Esophagus mucosa (tissue), 1 donor: ENCODE data around the gene TFEB. TPM values are rescaled to one million over a fixed set of nuclear protein-coding genes. Genes with fewer than 3 reads are reported as not detected.

ENCODE experiments used
- ATAC-seq: fragments of 200-7000 bp; cut with Tn5 transposase; one replicate; pipeline ENCODE4 v1.9.1; 2020
- total RNA-seq: library from RNA; stranded (reverse); gene quantifications from one replicate; pipeline ENCODE4 v1.2.4, GENCODE V29; 2023
- donor health status: DM: yes; HTN: yes; CAD: no.

TFEB gene
- total RNA-seq, 1 donor from 2014 or later, result 10.9 TPM

- no peak for ATAC-seq
These were observed 14.0 kb downstream of the TFEB start for GRCh38 chr6:41721414-41721813.

- ATAC-seq, result no peak
These were observed 14.6 kb downstream of the TFEB start for GRCh38 chr6:41720783-41721182.

DNA sequence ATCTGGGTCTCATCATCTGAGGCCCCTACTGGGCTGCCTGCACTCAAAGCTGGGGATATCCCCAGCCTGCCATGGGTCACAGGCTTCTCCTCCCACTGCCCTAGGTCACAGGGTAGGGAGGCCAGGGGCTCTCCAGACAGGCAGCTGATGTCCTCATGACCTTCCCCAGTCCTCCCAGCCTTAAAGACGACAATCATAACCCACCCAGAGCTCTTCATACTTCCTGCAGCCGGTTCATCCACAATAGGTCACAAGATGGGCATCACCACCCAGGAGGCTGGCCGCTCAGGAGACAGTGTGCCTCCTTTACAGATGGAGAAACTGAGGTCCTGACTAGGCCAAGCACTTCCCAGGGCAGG lies 15.2 kb downstream of the TFEB start:
- ATAC-seq, result no peak

- ATAC-seq, result no peak
These were observed 15.8 kb downstream of the TFEB start for GRCh38 chr6:41719436-41720261.

DNA sequence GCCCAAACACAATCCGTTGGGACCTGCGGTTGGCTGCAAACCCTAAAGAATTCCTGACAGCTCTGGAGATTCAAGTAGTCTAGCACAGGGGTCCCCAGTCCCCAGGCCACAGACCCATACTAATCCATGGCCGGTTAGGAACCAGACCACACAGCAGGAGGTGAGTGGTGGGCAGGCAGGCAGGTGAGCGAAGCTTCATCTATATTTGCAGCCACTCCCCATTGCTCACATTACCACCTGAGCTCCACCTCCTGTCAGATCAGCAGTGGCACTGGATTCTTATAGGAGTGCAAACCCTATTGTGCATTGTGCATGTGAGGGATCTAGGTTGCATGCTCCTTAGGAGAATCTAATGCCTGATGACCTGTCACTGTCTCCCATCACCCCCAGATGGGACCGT lies 16.6 kb downstream of the TFEB start:
- ATAC-seq, result no peak

- no peak for ATAC-seq
These were observed 18.0 kb downstream of the TFEB start for GRCh38 chr6:41717392-41717736.

DNA sequence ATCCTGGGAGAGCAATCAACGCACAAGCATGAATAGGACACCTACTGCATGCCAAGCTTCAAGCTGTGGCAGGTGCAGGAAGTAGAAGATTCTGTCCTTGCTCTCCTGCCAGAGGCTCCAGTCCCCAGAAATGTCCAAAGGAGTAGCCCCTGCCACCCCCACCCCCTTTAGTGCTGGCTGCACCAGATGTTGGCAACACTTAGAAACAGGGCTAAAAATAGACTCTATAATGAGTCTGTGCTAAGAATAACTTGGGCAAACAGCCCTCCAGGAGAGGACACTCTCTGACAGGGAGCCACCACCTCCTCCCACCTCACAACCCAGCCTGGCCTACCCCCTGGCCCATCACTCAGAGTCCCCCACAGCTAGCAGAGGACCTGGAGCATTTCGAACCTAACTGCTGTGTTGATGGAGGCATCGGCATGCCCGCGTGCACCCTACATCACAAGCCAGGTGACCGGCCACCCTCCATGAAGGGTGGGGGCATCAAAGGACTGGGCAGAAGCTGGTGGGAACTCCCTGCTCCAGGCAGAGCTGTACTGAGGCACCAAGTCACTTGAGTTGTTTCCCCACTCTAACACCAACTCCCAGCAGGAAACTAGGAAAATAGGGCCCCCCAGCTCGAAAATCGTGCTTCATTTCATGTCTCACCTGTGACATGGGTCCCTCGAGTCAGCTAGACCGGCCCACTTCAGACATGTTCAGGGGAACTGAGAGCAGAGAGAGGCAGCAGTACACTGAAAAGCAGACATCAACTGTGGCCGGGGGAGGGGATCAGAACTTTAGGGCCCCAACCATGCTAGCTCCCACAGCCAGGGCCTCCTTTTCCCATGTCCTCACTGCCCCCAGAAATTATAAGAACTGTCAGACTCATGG lies 18.7 kb downstream of the TFEB start:
- no peak for ATAC-seq

DNA sequence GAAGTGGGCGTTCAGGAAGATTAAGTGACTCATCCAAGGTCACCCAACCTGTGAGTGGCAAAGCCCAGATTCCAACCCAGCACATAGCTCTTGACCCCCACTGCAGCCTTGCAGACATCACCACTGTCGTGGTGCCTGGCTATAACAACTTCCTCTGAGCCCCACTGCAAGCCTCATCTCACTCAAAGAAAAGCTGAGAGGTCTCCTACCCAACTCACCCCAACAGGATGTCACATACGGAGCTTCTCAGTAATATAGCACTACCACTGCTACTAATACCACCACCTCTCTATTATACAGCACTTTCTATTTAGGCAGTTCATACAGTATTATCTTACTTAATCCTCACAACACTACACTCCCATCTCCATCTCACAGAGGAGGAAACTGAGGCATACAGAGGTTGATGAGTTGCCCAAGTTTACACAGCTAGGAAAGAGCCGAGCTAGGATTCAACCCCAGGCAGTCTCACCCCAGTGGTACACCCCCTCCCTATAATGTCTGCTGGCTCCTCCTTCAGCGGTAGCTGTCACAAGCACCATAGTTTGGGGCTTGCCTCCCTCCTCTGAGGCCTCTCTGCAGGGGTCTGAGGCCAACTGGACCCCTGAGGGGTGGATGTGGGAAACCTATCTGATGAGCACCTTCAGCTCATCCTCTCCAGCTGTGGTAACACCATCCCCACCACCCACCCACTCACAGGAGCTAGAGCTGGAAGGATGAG lies 19.5 kb downstream of the TFEB start:
- no peak for ATAC-seq

GRCh38 chr6:41714556-41715273 lies 20.7 kb downstream of the TFEB start:
- no peak for ATAC-seq

DNA sequence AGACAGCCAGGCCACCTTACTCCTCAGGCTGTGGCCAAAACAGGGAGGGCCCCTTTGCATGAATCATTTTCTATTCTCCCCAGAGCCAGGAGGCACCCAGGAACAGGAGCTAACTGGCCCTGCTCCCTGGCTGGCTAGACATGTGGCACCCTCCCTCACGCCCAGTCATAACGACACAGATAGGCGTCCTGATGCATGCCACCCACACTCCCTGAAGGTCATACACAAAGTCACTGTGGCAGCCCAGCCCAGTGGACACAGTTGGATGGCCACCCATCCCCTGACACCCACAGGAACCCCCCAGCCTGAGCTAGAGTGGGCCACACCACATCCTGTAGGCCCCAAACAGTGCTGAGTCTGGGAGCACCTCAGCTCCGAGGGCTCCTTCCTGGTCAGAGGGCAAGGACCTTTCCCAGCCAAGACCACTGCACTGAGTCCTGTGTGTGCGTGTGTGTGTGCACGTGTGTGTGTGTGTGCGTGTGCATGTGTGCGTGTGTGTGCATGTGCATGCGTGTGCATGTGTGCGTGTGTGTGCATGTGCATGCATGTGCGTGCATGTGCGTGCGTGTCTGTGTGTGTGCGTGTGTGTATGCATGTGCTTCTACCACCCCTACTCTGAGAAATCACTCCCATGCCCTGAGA lies 21.6 kb downstream of the TFEB start:
- peak; percentile 81 for ATAC-seq

DNA sequence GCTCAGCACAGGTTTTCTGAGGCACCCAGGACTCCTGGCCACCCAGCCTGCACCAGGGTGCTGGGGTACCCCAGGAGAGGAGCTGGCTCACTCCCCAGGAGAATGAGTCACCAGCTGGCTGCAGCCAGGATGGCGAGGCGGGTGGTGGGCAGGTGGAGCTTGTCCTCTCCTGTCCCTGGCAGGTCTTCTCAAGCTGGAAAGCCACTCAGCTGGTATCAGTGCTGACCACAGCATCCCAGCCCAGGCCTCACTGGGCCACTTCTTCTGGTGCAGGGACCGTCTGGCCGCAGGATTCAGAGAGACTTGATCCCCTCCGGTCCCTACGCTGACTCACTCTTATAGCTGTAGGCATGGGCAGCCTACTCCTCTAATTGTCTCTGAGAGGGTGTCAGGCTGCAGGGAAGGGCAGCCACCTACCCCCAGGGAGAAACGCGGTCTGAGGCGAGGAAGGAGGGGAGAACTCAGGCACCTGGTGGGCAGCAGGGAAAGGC lies 22.2 kb downstream of the TFEB start:
- peak; percentile 68 for ATAC-seq

- peak; percentile 45 for ATAC-seq
These were observed 22.7 kb downstream of the TFEB start for GRCh38 chr6:41712651-41713103.

GRCh38 chr6:41711323-41712038 lies 23.9 kb downstream of the TFEB start:
- no peak for ATAC-seq

DNA sequence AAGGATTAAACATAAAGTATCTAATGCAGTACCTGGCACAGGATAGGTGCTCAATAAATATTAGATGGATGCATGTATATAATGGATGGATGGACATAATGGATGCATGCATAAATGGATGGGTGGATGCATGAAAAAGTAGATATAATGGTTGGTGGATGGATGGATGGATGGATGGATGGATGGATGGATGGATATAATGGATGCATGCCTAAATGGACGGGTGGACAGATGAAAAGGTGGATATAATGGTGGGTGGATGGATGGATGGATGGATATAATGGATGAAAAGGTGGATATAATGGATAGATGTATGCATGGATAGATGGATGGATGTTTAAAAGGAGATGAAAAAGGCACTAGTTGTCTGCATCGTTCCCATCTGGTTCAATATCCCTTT lies 26.0 kb downstream of the TFEB start:
- ATAC-seq, result no peak

DNA sequence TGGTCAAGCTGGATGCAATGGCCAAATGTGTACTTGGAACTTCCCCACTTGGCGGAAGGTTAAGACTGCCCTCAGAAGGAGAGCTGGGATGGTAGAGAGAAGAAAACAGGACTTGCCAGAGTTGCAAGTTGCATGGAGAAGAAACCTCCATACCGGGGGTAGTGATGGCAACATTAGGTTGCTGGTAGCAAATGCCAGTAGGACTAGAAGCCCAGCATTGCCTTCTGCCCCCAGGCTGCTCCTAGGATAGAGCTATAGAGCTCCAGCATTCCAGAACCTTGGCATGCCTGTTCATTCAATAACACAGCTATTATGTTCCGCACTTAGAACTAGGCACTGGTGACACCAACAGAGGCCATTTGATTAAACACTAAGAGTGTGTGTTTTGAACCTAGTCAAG lies 26.6 kb downstream of the TFEB start:
- no peak for ATAC-seq

- peak; percentile 3 for ATAC-seq
These were observed 27.7 kb downstream of the TFEB start for GRCh38 chr6:41707565-41708200.

DNA sequence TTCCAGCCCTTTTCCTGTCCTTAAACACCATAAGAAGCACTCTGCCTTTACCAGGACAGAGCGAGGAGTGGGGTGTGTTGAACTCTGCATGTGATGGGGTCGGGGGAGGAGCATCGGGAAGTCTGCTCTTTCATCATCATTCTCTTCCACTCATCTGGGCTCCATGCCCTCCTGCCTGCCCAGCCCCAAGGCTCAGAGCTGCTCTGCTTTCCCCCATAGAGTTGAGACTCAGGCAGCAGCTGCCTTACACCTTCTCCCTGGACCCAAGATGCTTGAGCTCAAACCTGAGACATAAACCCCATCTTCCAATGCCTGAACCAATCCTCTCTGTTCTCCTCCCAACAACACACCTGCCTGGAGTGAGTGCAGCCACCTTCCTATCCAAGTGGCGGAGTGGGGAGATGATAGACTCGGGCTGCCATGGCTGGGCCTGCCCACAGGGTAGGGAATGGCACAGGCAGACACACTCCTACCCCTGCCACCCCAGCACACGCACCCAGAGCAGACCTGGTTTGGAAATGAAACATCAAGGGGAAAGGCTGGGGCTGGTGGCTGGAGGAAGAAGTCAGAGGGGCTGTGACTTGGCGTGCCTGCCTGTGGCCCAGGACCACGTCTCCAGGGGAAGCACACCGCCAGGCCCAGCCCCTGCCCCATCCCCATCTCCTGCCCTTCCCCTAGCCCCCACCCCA lies 28.4 kb downstream of the TFEB start:
- peak; percentile 28 for ATAC-seq

GRCh38 chr6:41705996-41706835 lies 29.2 kb downstream of the TFEB start:
- ATAC-seq, result peak; percentile 83
